ENCODE measurements around the gene ATP8B4.

Gene ATP8B4

DNA sequence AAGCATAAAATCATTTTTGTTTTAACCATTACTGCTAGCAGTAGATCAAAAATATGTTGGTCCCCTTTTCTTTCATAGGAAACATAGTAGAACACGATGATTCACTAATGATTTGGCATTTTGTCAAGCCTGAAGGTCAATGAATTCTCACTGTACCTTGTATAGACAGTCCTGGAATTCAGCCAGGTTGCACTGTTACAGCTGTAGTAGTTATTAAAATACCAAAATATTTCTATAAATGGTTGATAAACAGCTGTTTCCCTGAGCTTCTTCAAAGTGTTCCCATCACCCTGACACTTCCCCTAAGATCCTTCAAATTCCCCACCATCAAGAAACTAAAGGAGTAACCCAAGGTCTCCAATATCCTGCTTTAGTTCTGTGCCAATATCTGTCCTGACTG is 200.9 kb downstream of the ATP8B4 start:
- no peak for DNase-seq

DNA sequence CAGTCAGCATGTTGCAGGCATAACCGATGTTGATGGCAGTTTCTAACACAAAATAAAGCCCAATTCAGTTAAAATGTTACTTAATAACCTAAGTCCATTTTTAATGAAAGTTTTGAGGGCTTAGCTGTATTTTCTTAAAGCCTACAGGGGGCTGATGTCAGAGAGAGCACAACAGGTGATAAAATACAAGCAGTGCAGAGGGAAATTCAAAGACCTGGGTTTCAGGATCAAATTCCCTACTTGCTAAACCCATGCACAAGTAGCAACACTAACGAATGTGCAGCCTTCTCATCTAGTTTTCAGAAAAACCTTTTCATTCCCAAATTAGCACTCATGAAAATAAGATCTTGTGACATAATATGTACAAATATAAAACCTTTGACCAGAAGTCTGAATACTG is 202.0 kb downstream of the ATP8B4 start:
- DNase-seq = no peak

DNA sequence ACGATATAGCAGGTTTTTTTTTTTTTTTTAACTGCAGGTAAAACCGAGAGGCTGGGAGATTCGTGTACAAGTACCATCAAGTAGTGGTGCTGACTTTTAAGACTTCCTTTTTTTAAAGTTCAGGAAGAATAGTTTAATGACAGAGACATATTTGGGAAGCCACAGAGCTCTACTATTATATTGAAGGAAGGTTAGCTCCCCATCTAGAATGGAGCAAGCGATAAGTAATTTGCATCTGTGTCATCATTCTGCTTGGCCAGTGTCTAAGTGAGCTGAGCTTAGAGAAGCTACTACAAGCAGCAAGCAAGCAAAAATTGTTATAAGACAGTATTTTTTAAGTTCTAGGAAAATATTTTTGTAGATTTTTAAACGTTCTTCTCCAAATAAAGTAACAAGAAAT is 203.2 kb downstream of the ATP8B4 start:
- no peak for DNase-seq

DNA sequence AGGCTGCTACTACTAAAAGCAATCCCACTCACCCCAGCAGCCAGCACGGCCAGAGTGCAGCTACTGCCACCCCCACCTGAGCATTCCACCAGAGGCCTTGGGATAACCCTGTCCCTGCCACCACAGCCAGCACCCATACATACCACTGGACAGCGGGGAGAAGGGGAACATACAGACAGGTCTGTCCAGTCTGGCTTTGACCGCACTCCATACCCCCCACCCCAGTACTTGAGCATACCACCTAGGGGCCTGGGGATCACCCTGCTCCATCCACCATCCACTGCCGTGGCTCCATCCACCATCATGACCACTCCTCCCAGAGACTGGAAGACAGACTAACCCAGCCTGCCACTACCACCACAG is 210.1 kb downstream of the ATP8B4 start:
- no peak for DNase-seq

DNA sequence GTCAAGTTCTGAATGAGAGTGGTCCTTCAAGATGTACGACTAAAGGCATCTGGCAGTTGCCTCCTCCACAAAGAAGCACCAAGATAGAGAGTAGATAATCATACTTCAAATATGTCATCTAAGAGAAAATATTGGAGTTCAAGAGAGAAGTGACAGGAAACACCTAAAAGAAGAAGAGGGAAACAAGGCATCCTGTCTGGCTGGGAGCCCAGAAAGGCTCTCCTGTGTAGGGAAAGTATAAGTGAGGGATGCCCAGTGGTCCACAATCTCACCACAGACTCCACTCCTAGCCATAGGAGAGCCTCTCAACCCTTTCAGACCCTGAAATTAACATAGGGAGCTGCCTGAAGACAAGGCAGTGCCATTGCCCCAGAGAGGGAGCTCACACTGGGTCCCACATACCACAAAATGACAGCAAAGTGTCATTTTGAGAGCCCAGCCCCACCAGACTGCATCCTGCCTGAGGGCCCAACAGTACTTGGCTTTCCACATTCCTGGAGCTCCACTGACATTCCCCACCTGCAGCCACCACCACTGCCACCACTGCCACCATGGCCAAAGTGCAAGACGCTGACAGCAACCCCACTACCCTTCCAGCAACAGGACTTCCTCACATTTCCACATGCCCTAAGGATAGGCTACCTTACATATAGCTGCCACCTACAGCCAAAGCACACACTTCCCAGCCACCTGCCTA is 210.6 kb downstream of the ATP8B4 start:
- no peak for DNase-seq

DNA sequence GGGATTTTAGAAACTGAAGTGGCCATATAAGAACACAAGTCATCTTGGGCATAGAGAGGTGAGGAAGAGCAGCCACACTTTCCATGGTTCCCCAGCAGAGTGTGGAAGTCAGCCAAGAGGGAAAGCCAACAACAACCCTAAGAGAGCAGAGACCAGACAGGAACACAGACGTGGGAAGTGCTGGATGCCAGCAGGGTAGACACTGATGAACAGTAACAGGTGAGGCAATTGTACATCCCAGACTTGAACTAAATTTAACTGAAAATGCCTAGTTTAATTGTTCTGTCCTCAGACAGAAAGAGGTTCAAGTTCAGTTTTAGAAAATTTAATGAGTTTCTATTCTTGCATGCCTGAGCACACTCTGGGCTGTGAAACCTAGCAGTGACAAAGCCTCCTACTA is 212.1 kb downstream of the ATP8B4 start:
- DNase-seq = no peak

DNA sequence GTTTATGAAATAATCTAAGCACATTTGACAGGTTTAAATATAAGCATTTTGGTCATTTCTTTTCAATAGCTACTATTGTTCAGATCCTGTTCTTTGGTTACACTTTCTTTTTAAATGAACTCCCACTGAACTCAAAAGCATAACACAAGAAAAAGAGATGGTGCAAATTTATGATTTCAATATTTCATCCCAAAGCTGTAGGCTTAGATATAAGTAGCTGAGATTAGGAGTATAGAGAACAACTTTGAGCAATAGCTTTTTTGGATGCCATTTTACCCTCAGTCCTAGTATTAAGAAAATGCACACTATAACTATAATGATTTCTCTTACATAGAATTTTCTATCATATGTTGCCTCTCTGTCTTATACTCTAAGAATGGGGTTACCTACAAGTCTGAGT is 213.8 kb downstream of the ATP8B4 start:
- DNase-seq = no peak

DNA sequence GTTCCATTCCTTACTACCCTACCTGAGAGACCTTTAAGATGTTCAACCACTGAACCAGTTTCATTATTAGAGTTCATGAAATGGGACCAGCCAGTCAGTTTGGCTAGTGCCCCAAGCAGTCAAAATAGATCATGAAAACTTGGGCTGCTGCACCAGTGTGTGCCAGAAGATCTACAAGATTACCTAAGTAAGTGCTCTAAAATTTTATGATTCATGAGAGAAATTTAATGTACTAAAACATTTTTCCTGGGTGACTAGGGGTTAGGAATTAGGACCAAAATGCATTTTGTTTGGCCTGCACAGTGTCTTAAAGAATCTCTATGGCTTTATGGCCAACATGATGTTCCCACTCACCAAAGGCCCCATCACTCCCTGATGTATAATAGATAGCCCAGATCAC is 214.7 kb downstream of the ATP8B4 start:
- no peak for DNase-seq

DNA sequence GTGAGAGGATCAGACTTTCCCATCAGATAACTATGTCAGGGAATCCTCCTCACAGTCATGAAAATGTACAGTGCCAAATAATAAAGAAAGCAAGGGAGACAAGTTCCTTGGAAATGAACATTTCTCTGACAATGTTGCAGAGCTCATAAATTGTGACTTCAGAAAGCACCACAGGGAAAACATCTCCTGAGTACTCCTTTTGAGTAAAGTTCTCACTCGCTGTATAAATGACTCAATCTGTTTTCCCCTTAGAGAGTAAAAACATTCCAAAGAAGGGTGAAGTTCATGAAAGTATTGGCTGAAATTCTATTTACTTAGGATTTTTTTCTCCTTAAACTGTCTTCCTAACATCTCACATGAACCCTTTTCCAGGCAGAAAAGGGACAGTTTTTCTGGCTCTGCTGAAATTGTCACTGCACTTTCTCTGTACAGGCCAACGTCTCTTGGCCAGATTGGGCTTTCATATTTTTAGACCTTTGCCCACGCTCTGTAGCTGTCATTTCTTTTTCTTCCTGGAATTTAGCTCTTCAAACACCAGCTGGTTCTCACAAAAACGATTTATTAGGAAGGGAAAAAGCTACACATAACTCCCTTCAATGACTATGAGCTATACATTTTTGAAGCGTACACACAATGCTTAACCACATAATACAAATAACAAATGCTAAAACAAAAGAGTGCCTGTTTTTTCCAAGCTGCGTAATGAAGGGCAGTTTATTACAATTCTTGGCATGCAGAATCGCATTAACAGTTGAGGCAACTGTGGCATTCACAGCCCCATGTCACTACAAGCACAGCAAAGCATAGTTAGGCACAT is 216.1 kb downstream of the ATP8B4 start:
- DNase-seq = no peak

DNA sequence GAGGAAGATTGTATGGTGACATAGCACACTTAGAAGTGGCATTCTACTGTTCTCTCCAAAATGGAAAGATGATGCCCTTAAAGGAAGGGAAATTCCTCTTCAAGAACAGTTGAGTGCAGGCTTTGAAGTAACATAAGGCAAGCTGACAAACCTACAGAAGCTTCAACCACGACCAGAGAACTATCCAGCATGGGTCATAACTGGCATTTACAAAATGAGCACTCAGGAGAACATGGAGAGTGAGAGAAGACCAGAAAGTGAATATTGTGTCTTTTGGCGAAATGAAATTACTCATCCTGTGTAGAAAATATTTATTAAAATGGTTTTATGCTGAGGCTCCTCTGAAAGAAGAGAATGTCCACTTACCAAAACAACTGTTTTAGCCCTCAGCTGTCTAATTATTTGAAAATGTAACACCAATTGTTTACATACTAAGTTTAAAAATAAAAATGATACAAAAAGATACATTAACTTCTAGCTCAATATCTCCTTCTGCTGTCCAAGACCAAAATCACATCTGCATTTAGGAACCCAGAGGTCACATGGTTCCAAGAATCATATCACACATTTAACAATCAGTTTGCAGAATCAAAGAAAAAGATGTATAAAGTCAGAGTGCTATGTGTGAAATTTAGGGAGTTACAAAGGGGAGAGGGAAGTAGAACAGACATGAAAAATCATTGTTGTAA is 216.9 kb downstream of the ATP8B4 start:
- DNase-seq = no peak

DNA sequence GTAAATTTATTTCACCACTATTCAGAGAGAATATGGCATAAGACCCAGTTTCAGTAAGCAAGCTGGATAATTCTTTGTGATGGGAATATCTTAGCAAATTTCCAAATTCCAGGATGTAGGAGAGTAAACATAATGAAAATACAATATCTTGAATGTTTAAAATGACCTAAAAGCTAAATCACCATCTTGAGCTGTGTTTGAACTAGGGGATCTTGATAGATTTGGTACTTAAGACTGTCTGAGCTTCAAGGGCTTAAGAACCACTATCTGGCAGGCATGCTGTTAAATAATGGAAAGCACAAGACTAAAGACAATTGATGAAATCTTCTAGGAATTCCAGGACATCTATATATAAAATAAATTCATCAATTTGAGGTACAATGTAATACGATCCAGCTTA is 217.7 kb downstream of the ATP8B4 start:
- no peak for DNase-seq

DNA sequence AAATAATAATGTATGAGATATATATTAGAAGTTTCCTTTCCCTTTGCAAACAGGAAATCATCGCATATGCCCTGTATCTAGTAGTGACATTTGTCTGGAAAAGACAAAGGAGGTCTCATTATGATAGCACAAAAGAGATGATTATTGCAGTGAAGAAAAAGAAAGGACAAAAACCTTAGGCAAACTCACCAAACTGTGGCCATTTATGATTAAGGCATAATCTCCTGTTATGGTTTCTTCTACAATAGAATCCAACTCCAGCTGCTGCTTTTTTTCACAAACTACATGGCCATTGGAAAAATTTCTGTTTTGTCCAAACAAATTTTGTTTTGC is 218.2 kb downstream of the ATP8B4 start:
- no peak for DNase-seq

DNA sequence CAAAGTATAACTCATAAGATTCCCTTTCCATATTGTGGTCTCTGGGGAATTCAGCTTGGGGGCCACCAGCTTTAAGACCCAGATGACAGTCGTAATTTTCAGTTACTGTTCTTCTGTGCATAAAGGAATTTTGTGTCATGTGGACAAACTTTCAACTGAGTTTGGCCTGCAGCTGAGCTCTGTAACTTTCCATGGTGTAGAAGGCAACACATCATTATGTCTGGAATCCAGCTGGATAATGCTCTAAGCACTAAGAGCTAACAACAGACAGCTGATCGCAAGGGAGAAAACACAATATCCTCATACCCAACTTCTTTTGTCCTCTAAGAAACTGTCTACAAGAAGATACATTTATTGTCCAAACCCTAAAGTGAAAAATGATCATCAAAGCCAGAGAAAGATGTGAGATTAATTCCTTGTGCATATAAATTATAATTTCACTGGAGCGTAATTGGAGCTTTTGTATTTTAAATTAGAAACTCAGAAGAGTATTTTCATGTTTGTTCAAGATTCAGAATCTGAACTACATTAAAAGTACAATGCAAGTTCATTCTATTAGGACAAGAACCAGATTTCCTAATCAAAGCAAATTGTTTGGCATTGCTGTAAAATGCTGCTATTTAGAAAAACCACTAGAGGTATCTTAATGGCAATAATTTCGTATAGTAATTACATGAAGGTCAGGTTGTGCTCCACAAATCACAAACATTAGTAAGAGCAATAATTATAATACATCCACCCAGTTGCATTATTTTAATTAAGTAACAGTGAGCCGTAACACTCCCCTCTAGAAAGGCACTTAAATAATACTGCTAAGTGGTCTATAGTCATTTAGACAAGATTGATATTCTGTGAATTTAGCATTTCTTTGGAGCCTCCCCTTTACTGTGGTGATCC is 218.8 kb downstream of the ATP8B4 start:
- no peak for DNase-seq

DNA sequence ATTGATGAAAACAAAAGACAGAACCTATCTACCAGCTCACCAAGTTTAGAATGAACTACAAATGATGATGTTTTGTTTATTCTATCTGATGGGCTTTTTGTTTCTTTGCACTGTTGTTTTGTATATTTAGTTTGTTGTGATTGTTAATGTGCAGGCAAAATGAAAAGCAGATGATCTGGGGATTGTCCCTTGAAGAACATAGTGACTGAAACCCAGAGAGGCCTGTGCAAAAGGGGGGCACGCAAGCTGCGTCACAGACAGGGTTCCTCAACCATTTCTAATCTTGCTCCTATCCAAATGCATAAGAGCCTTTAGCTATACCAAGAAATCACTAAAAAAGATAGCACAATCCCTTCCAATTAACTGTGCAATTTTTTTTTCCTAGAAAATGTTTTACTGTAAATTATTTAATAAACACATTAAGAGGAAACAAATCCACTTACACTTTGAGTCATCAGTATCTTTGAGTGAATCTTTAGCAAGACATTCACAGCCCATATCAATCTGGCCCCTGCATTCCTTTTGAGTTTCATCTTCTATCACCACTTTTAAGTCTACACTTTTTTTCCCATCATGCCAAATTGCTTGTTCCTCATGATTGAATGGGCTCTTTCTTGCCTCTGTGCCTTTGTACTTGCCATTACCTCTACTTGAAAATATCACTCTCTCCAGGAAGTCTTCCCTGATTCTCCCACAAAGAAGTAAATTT is 220.3 kb downstream of the ATP8B4 start:
- DNase-seq = no peak

DNA sequence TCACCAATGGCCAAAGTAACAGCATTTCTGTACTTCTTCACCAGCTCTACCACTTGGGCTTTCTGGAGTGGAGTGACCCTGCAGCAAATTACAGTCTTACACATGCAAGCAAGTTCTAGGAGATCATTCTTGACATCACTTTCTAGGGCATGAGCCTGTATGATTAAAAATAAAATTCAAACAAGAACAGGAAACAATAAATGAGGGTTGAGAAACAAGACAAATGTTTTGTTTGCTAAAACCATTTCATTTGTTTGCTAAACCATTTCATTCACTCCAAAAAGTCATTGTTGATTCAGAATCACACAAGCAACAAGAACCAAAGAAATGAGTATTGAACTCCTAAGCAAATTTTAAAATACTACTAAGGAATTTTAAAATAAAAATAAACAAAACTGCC is 220.9 kb downstream of the ATP8B4 start:
- DNase-seq = no peak

DNA sequence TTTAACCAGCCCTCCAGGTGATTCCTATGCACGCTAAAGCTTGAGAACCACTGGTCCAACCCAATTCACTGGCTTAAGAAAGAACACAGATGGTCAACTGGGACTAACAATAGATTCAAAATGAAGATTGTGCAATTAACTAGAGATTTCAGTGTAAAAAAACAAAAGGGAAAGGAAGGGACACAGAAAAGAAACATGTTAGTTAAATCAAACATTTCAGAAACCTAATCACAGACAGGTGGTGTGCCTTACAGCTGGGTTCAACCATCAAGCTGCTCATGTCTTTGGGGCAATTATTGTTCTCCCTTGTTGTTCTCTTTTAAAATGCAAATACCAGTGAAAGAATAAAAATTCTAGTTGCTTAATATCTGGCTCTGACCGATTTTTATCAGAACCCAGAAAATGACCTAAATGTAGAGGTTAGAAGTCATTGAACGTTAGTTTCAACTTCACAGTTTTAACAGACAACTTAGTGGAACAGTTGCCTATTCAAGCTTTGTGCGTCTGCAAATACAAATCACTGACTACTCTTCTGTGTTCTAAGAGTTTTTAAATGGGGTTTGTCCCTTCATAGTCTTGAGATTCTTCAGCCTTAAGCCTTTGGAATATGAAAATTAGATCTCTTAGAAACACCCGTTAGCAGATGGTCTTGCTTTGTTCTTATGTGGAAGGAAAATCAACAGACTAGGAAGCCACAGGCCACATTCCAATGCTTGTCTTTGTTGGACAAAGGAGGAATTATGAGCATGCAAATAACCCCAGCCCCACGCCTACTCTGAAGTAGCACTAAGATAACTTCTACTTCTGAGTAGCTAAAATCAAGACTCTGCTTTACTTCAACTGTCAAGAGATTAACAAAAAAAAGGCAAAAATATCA is 223.4 kb downstream of the ATP8B4 start:
- DNase-seq = no peak

DNA sequence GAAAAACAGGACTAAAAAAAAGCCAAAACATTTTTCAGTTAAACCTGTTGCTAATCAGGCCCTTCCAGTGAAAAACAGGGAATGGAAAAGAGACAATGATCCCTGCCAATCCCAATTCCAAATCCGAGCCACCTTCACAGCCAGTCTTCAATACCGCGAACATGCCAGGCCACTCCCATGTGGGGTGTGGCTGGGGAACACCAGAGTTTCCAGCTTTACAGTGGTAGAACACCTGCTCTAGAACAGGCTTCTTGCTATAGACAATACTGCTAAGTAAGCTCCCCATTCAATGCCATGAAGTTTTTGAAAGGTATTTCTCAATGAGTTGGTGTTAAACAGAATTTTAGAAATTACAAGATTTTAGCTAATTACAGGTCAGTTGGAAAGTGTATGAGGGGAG is 228.3 kb downstream of the ATP8B4 start:
- DNase-seq = no peak

DNA sequence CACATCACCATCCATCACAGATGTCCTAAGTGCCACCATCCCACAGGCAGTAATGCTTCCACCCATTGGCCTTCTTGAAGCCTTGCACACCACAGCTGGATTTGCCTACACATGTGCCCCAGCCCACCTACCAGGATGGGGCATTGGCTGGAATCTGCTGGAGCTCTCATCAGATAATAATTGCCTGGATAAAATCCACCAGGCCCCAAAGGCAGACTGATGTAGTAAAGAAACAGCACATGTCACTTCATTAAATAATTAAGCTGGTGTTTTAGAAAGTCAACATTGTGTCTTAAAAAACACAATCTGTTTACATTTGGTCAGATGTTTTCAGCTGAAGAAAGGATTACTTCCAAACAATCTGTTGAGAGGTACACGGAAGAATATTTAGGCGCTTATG is 229.5 kb downstream of the ATP8B4 start:
- DNase-seq = no peak

DNA sequence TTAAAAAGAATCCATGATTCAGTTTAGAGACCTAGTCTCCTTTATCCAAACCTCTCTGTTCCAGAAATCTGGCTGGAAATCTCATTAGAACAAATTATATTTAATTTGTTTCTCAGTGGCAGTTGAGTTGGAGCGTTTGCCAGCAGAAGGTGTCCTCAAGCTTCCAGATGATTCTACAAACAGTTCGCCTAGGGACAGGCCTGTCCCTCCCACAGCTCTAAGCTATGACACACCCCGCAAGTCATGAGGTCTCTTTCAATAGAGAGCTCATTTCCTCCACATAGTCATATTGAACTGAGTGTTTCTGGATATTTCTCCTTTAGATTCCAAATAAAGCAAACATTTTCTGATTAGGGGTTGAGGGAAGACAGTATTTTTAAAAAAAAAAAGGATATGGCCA is 230.3 kb downstream of the ATP8B4 start:
- DNase-seq = no peak

DNA sequence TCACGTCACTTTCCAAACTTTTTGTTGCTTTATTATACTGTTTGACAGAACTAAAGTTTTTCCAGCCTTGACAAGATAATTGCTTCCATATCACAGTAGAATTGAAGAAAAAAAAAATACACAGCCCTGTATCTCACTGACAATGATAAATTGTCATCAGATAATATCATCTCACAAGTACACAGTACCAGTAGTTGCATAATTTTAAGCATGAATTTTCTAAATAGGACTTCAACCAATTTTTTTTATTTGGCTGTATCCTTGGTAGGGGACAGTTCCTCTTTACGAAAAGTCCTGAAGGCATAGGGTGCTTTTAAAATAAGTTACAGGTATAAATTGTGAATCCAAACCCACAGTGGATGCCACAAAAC is 230.7 kb downstream of the ATP8B4 start:
- no peak for DNase-seq

DNA sequence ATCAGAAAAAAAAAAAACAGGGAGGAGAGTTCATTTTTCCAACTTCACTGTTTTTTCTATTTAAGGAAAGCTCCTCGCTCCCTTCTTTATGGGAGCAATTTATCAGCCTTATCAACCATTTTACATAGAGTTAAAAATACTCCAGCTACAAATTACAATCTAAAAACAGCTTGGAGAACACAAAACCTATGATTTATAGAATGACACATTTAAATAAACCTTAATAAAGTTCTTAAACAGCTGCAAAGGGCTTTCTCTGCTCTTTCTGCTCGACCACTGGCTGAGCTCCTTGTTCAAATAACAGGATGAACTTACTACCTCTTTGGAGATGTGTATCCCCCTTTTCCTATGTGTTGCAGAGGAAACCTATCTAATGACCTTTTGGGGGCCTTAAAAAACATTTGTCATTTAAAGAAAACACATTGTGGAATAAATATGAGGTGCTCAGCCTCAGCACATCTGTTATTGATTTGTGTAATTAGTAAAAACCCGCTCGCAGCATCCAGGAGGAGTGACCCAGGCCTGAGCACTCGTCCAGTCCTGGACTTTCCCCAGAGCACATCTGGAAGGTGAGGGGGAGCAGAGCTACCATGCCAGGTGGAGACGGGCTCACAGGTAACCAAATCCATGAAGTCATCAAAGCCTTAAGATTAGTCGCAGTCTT is 231.2 kb downstream of the ATP8B4 start:
- no peak for DNase-seq
